ENCODE measurements around the gene TBC1D14. TPM values are rescaled to one million over a fixed set of nuclear protein-coding genes. Genes with fewer than 3 reads are reported as not detected.

The TBC1D14 gene
- total RNA-seq, 1 donor = 39.4 TPM

GRCh38 chr4:7003879-7004240 lies 94.2 kb downstream of the TBC1D14 start:
- Histone ChIP-seq H2AFZ (ENCODE audit: low read length) (no peak overlapping the region), H3K79me2 (ENCODE audit: insufficient read depth, low read length) (no peaks in the 10 kb centered on the region), H4K20me1 (ENCODE audit: insufficient read depth, low read length) (peaks cover 5% of the 10 kb centered on the region), H3K9me3 (ENCODE audit: low read depth, low read length) (no peaks in the 10 kb centered on the region), H3K27ac (ENCODE audit: low read depth, low read length) (peak overlapping the region; percentile 61), H3K27me3 (ENCODE audit: insufficient read depth, low read length) (no peaks in the 10 kb centered on the region), H3K4me2 (ENCODE audit: insufficient read depth, low read length) (no peak overlapping the region), H3K4me1 (ENCODE audit: insufficient read depth, low read length) (no peaks in the 10 kb centered on the region), H3K4me3 (ENCODE audit: insufficient read depth, low read length) (no peak overlapping the region), H3K36me3 (ENCODE audit: insufficient read depth, low read length) (peaks cover 47% of the 10 kb centered on the region)
- DNase-seq (ENCODE audit: insufficient read length, low spot score, missing footprints) = peak; percentile 13
- TF ChIP-seq, protein P1, sequence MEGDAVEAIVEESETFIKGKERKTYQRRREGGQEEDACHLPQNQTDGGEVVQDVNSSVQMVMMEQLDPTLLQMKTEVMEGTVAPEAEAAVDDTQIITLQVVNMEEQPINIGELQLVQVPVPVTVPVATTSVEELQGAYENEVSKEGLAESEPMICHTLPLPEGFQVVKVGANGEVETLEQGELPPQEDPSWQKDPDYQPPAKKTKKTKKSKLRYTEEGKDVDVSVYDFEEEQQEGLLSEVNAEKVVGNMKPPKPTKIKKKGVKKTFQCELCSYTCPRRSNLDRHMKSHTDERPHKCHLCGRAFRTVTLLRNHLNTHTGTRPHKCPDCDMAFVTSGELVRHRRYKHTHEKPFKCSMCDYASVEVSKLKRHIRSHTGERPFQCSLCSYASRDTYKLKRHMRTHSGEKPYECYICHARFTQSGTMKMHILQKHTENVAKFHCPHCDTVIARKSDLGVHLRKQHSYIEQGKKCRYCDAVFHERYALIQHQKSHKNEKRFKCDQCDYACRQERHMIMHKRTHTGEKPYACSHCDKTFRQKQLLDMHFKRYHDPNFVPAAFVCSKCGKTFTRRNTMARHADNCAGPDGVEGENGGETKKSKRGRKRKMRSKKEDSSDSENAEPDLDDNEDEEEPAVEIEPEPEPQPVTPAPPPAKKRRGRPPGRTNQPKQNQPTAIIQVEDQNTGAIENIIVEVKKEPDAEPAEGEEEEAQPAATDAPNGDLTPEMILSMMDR (IDR thresholded peaks at IDR 0.05; ENCODE audit: extremely low read depth, low read depth, low read length) = no peak

- Histone ChIP-seq H4K20me1 (ENCODE audit: insufficient read depth, low read length) (peaks cover 5% of the 10 kb centered on the region), H3K4me3 (ENCODE audit: insufficient read depth, low read length) (no peak overlapping the region), H3K4me1 (ENCODE audit: insufficient read depth, low read length) (no peaks in the 10 kb centered on the region), H2AFZ (ENCODE audit: low read length) (no peak overlapping the region), H3K36me3 (ENCODE audit: insufficient read depth, low read length) (peaks cover 46% of the 10 kb centered on the region), H3K9me3 (ENCODE audit: low read depth, low read length) (no peaks in the 10 kb centered on the region), H3K79me2 (ENCODE audit: insufficient read depth, low read length) (no peaks in the 10 kb centered on the region), H3K27ac (ENCODE audit: low read depth, low read length) (peak overlapping the region; percentile 58), H3K27me3 (ENCODE audit: insufficient read depth, low read length) (no peaks in the 10 kb centered on the region), H3K4me2 (ENCODE audit: insufficient read depth, low read length) (no peak overlapping the region)
- TF ChIP-seq, protein P1 (IDR thresholded peaks at IDR 0.05; ENCODE audit: extremely low read depth, low read depth, low read length) = no peak
- peak; percentile 46 for DNase-seq (ENCODE audit: insufficient read length, low spot score, missing footprints)
These were observed 94.7 kb downstream of the TBC1D14 start for GRCh38 chr4:7004331-7004730.

DNA sequence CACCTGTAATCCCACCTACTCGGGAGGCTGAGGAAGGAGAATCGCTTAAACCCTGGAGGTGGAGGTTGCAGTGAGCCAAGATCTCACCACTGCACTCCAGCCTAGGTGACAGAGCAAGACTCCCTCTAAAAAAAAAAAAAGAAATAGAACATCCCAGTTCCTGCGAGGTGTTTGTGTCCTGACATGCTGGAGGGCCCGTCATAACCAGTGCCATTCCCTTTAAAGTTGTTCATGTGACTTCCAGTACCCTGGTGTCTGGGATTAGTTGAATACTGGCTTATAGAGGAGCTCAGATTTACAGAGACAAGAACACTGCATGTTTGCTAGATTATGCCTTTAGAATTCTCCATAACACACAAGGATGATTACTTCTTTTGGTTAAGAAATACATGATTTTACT lies 95.9 kb downstream of the TBC1D14 start:
- no peaks in the 10 kb centered on the region for H3K4me1 ChIP-seq (ENCODE audit: insufficient read depth, low read length)
- no peak overlapping the region for H3K27ac ChIP-seq (ENCODE audit: low read depth, low read length)
- H3K79me2 ChIP-seq (ENCODE audit: insufficient read depth, low read length) = no peaks in the 10 kb centered on the region
- H3K9me3 ChIP-seq (ENCODE audit: low read depth, low read length) = no peaks in the 10 kb centered on the region
- H2AFZ ChIP-seq (ENCODE audit: low read length) = no peak overlapping the region
- H3K27me3 ChIP-seq (ENCODE audit: insufficient read depth, low read length) = no peaks in the 10 kb centered on the region
- TF ChIP-seq, protein P1 (IDR thresholded peaks at IDR 0.05; ENCODE audit: extremely low read depth, low read depth, low read length) = no peak
- peaks cover 5% of the 10 kb centered on the region for H4K20me1 ChIP-seq (ENCODE audit: insufficient read depth, low read length)
- H3K4me3 ChIP-seq (ENCODE audit: insufficient read depth, low read length) = no peak overlapping the region
- DNase-seq (ENCODE audit: insufficient read length, low spot score, missing footprints) = no peak
- H3K36me3 ChIP-seq (ENCODE audit: insufficient read depth, low read length) = peaks cover 43% of the 10 kb centered on the region
- no peak overlapping the region for H3K4me2 ChIP-seq (ENCODE audit: insufficient read depth, low read length)

- TF ChIP-seq, protein P1 (IDR thresholded peaks at IDR 0.05; ENCODE audit: extremely low read depth, low read depth, low read length) = no peak
These were observed 96.8 kb downstream of the TBC1D14 start for GRCh38 chr4:7006411-7006810.

More at GRCh38 chr4:7006411-7006810, 96.8 kb downstream of the TBC1D14 start:
- no peak overlapping the region for H2AFZ ChIP-seq (ENCODE audit: low read length)
- H3K9me3 ChIP-seq (ENCODE audit: low read depth, low read length) = no peaks in the 10 kb centered on the region
- no peak overlapping the region for H3K4me3 ChIP-seq (ENCODE audit: insufficient read depth, low read length)
- H3K4me2 ChIP-seq (ENCODE audit: insufficient read depth, low read length) = no peak overlapping the region
- H3K36me3 ChIP-seq (ENCODE audit: insufficient read depth, low read length) = peaks cover 39% of the 10 kb centered on the region
- peaks cover 5% of the 10 kb centered on the region for H4K20me1 ChIP-seq (ENCODE audit: insufficient read depth, low read length)
- no peak overlapping the region for H3K27ac ChIP-seq (ENCODE audit: low read depth, low read length)
- no peaks in the 10 kb centered on the region for H3K27me3 ChIP-seq (ENCODE audit: insufficient read depth, low read length)
- H3K4me1 ChIP-seq (ENCODE audit: insufficient read depth, low read length) = no peaks in the 10 kb centered on the region
- DNase-seq (ENCODE audit: insufficient read length, low spot score, missing footprints) = no peak
- H3K79me2 ChIP-seq (ENCODE audit: insufficient read depth, low read length) = no peaks in the 10 kb centered on the region

All from osteoblast (primary cell).